Suppressor macrophage (primary cell): Measurements from ENCODE around the gene CRYBA2.
A peak's percentile ranks its signal among the peaks of the same experiment; 100 is the strongest.

Source experiments
- DNase-seq, 4 experiments: peaks; one replicate each; pipeline ENCODE4 v3.0.0-alpha.2; 2020 to 2022

Gene CRYBA2

GRCh38 chr2:219023045-219023605 is 29.9 kb upstream of the CRYBA2 start:
- no peak for DNase-seq

- DNase-seq: no peak
Observed at GRCh38 chr2:219022616-219023015, 29.4 kb upstream of the CRYBA2 start.

- DNase-seq: no peak
Observed at GRCh38 chr2:219022041-219022440, 28.8 kb upstream of the CRYBA2 start.

- no peak for DNase-seq
Observed at GRCh38 chr2:219021591-219021990, 28.4 kb upstream of the CRYBA2 start.

GRCh38 chr2:219020604-219021365 is 27.6 kb upstream of the CRYBA2 start:
- peak in 1 of 4 experiments; percentile 7 for DNase-seq

GRCh38 chr2:219019436-219019835 is 26.2 kb upstream of the CRYBA2 start:
- DNase-seq: no peak

- DNase-seq: no peak
Observed at GRCh38 chr2:219018726-219019125, 25.5 kb upstream of the CRYBA2 start.

GRCh38 chr2:219018286-219018685 is 25.1 kb upstream of the CRYBA2 start:
- DNase-seq: no peak

GRCh38 chr2:219017201-219017931 is 24.1 kb upstream of the CRYBA2 start:
- DNase-seq: no peak

- no peak for DNase-seq
Observed at GRCh38 chr2:219016721-219017120, 23.5 kb upstream of the CRYBA2 start.

- DNase-seq: no peak
Observed at GRCh38 chr2:219010873-219011272, 17.7 kb upstream of the CRYBA2 start.

GRCh38 chr2:219010162-219010756 is 17.0 kb upstream of the CRYBA2 start:
- DNase-seq: no peak

- DNase-seq: no peak
Observed at GRCh38 chr2:219009294-219009693, 16.1 kb upstream of the CRYBA2 start.

- no peak for DNase-seq
Observed at GRCh38 chr2:219003979-219004378, 10.8 kb upstream of the CRYBA2 start.

- DNase-seq: no peak
Observed at GRCh38 chr2:219003267-219003634, 10.0 kb upstream of the CRYBA2 start.

- DNase-seq: peak in 3 of 4 experiments; percentile 35 to 54 (median 39)
Observed at GRCh38 chr2:219002395-219003266, 9.4 kb upstream of the CRYBA2 start.

- no peak for DNase-seq
Observed at GRCh38 chr2:219001577-219002394, 8.6 kb upstream of the CRYBA2 start.

- DNase-seq: no peak
Observed at GRCh38 chr2:219001100-219001576, 7.9 kb upstream of the CRYBA2 start.

- no peak for DNase-seq
Observed at GRCh38 chr2:219000569-219000960, 7.3 kb upstream of the CRYBA2 start.

GRCh38 chr2:218999881-219000568 is 6.8 kb upstream of the CRYBA2 start:
- DNase-seq: no peak
